GM19043 (cell line): ENCODE measurements around the gene DUS3L.
A peak's percentile ranks its signal among the peaks of the same experiment; 100 is the strongest.

Experiments
- ATAC-seq: cut with Tn5 transposase; IDR thresholded peaks from one replicate; pipeline ENCODE4 v1.9.1; 2021; ENCODE audit warnings: low read depth; ENCODE audit not compliant: unreplicated experiment

DUS3L gene

DNA sequence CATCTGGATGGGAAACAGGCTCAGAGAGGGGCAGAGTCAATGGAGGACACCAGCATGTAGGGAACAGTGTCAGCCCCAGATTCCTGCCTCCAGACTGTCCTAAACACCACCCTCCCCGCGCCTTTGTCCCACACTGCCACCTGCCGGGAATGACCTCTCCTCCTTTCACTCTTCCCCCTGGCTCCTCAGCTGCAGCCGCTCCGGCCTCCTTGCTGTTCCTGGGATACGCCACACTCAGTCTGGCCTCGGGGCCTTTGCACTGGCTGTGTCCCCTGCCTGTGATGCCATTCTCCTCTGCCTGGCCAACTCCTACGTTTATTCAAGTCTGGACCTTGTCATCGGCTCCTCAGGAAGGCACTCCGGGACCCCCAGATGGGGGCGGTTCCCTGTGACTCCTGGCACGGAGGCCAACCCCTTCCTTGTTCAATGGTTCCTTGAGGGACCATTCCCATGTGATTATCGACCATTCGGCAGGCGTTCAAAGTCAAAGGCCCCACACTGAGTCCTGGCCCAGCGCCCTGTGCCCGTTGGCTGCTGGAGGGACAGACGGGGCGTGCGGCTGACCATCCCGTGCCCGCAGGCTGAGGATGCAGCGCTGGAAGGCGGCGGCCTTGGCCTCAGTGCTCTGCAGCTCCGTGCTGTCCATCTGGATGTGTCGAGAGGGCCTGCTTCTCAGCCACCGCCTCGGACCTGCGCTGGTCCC lies 32.8 kb upstream of the DUS3L start:
- no peak for ATAC-seq

DNA sequence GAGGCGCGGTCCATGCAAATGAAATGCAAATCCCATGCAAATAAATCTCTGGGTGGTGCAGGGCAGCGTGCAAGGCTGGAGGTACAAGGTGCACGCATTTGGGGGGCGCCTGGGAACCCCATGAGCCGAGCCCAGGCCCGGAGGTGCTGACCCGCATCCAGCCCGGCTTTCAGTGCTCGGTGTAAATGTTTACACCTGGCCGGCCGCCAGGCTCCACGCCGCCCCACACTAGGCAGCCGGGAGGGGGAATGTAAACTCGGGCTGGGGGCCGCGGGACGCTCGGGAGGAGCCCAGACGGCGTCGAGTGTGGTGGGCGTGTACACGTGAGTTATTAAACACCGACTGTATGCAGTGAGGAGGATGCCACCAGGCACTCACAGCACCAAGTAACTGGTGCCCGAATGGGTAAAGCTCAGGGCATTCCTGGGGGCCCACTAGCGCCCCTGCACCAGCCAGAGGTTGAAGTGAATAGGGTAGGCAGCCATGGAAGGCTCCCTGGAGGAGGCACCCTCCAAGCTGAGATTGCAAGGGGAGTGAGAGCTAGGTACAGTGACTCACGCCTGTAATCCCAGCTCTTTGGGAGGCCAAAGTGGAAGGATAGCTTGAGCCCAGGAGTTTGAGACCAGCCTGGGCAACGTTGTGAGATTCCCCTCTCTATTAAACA lies 31.4 kb upstream of the DUS3L start:
- ATAC-seq: no peak

DNA sequence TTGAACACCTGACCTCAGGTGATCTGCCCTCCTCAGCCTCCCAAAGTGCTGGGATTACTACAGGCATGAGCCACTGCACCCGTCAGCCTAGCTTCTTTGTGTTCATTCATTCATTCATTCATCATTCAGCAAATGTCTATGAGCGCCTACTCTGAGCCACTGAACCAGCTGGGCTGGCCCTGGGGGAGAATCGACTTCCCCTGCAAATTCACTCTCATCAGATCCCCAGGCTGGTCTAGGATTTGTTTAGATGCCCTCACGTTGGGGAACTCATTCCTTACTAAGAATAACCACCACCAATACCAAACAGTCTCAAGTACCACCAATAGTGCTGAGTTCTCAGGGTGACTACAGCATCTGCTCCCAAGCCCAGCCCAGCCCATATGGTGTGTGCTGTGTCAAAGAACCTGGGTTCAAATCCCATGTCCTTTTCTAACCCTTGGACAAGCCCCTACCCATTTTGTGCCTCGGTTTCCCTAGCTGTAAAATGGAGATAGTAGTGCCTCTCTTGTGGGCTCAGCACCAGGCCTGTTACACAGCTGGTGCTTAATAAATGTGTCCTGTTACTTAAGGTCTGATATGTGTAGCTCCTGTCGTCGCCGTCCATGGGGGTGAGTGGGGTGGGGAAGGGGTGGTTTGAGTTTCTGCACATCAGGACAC lies 30.7 kb upstream of the DUS3L start:
- no peak for ATAC-seq

GRCh38 chr19:5820785-5821184 lies 29.8 kb upstream of the DUS3L start:
- no peak for ATAC-seq

DNA sequence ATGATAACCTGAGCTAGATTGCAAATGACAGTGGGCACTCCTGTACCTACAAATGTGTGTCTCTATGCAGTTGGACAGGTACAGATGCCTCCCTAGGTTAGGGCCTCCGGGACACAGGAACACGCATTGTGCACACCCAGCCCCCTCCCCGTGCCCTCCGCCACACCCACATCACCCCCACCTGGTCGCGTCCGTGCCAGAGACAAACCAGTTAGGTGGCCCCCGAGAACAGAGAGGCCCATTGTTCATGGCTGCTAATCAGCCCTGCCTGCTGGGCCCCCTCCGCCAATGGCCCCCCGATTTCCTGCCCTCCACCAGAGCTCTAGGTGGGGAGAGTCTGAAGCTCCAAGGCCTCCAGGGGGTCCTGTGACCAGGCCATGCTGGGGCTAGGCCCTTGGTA lies 27.6 kb upstream of the DUS3L start:
- ATAC-seq: no peak

GRCh38 chr19:5817218-5817617 lies 26.3 kb upstream of the DUS3L start:
- no peak for ATAC-seq

- no peak for ATAC-seq
Measured at GRCh38 chr19:5814852-5815246, 23.9 kb upstream of the DUS3L start.

GRCh38 chr19:5814123-5814851 lies 23.3 kb upstream of the DUS3L start:
- ATAC-seq: no peak

DNA sequence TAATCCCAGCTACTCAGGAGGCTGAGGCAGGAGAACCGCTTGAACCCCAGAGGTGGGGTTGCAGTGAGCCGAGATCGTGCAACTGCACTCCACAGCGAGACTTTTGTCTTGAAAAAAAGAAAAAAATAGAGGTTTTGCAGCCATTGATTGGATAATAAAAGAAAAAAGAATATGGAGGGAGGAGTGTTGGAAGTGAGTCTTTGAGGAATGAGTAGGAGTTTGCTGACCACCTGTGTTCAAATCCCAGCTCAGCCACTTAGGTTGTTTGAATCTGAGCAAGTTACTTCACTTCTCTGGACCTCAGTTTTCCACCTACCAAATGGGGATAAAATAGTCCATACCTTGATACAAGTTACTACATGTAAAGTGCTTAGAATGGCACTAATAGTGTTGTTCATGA lies 20.2 kb upstream of the DUS3L start:
- ATAC-seq: no peak

GRCh38 chr19:5809469-5809868 lies 18.5 kb upstream of the DUS3L start:
- ATAC-seq: no peak

- no peak for ATAC-seq
Measured at GRCh38 chr19:5809053-5809452, 18.1 kb upstream of the DUS3L start.

GRCh38 chr19:5808120-5808816 lies 17.3 kb upstream of the DUS3L start:
- no peak for ATAC-seq

- ATAC-seq: no peak
Measured at GRCh38 chr19:5806905-5807304, 15.9 kb upstream of the DUS3L start.

DNA sequence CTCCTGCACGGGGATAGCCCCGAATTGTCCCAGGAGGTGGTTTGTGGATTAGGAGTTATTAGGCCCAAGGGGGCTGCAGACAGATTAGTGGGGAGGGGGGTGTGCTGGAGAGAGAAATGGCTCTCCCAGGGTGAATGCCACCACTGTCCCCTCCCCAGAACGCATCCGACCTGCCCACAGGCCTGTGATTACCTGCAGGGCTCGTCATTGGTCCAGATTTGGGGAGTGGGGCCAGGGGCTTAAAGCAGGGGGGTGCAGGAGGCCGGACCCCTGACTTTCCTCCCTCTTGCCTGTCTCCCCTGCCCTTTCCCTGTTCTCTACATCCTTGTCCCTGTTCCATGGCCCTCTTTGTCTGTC lies 15.1 kb upstream of the DUS3L start:
- no peak for ATAC-seq

GRCh38 chr19:5805462-5806132 lies 14.6 kb upstream of the DUS3L start:
- ATAC-seq: no peak

DNA sequence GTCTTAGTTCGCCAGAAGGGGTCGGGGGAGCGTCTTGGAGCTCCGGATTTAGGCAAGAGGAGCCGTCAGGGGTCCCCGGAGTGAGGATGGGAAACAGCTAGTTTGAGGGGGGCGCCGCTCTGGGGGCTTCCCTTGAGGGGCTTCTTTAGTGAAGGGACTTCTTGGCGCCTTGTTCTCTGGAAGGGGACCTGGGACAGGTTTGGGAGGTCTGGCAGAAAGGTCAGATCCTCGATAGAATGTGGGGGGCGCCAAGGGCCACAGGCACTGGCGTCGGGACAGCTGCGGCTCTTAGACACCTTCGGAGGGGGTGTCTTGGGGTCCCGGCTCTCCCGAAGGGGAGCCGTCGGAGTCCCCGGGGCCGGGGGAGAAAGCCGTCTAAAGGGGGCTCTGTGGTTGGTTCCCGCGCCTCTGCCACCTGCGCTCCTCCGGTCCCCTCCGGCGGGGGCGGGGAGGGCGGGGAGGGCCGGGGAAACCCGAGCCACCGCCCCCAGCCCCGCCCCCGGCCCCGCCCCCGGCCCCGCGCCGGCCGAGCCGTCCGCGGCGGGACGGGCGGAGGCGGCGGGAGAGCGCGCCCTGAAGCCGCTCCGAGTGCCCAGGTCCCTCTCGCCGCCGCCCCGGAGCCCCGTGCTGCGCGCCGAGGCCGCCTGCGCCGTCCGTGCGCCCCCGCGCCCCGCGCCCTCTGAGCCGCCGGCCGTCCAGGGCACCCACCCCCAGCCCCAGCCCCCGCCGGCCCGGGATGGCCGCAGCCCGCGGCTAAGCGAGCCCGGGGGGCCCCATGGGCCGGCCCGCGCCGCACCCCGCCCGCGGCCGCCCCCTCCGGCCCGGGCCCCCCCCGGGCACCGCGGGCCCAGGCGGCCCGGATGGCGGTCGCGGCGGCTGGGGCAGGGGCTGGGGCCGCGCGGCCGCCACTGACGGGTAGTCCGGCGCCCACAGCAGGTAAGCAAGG lies 13.8 kb upstream of the DUS3L start, which contains the start of gene NRTN:
Gene NRTN (plus strand): TSS at position 552 of the 946 bp plus-strand sequence. CDS start 19,099 bp downstream, outside the sequence.
- no peak for ATAC-seq

GRCh38 chr19:5803752-5804515 lies 13.0 kb upstream of the DUS3L start:
- peak; percentile 74 for ATAC-seq

DNA sequence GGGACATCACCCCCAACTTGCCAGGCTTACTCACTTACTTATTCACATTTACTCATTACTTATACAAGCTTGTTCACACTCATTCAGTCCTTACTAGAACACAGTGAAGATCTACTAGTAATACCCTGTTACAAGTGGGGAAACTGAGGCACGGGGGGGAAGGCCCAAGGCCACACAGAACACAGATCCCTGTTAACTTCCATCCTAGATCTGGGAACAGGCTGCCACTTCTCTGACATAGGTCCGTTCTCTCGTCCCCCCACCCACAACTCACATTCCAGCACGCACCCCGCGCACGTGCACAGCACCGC lies 12.4 kb upstream of the DUS3L start:
- ATAC-seq: no peak
